Stimulated activated CD8-positive, alpha-beta memory T cell treated with anti-CD3 and anti-CD28 coated beads, Interleukin-15, amount 100 ng/mL, for 24 hours (primary cell): ENCODE data around the gene TRAPPC14.

Source experiments
- DNase-seq: peaks from one replicate; pipeline ENCODE4 v3.0.0-alpha.2; 2020; ENCODE audit warnings: low read depth

TRAPPC14 gene

DNA sequence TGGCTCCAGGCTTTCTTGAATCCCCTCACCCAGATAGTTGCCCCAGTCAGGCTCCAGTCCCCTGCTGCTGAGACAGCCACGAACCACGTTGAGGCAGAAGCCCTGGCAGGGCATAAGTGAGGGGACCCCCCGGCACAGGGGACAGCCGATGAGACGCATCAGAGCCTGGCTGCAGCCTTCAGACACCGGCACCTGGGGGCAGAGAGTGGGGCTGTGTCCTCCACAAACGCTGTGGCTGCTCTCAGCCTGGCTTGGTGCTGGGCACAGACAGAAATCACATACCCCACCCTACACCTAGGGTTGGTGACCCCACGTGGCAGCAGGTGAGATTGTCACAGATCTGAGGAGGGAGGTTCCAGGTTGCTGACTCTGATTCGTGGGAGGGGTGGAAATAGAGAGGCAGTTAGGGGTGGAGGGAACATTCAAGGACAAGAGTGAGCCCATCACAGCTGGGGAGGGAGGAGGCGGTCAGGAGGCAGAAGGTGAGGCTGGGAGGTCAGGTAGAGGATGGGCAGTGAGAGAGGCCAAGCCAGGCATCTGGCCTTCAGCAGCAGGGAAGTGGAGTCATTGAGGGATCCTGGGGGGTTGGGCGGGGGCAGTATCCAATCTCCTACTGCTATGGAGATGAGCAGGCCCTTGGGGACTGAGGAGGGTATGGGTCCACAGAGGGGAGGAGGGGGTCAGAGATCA is 15.4 kb upstream of the TRAPPC14 start:
- DNase-seq, result no peak

DNA sequence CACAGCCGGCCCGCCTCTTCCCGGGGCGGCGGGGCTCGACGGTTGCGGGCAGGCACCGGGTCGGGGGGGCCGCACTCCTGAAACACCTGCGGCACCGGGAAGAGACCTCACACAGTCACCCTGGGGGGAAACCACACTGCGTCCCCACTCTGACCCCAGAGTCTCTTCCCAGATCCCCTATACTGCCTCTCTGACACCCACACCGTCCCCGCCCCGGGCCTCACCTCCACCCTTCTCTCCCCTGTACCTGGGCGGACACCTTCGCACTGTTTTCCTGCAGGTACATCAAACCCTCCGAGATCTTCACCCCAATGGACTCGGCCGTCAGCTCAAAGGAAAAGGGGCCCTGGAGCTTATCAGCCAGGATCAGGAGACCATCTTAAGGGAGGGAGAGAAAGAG is 13.3 kb upstream of the TRAPPC14 start:
- DNase-seq, result no peak

DNA sequence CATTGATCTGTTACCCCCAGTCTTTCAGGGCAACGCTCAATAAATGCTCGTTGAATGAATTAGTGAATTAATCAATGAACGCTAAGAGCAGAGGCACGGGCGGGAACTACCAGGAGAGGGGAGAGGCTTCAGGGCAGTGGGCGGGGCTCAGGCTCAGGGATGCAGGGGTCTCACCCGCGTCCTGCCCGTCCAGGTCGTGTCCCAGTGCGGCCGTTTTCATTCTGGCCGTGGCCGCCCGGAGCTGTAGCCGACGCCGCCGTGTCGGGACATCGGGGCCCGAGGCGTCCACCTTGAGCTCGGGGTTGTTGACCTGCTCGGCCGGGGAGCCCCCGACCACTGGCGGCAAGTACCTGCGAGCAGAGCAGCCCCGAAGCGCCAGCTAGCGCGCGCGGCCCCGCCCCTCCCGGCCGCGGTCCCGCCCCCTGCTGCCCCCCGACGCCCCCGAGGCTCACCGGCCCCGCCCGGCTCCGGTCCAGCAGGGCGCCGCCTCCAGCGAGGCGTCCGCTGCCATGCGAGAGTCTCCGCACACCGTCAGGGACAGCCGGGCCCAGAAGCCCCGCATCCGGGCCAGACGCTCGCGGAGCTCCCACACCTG is 12.7 kb upstream of the TRAPPC14 start:
- no peak for DNase-seq

DNA sequence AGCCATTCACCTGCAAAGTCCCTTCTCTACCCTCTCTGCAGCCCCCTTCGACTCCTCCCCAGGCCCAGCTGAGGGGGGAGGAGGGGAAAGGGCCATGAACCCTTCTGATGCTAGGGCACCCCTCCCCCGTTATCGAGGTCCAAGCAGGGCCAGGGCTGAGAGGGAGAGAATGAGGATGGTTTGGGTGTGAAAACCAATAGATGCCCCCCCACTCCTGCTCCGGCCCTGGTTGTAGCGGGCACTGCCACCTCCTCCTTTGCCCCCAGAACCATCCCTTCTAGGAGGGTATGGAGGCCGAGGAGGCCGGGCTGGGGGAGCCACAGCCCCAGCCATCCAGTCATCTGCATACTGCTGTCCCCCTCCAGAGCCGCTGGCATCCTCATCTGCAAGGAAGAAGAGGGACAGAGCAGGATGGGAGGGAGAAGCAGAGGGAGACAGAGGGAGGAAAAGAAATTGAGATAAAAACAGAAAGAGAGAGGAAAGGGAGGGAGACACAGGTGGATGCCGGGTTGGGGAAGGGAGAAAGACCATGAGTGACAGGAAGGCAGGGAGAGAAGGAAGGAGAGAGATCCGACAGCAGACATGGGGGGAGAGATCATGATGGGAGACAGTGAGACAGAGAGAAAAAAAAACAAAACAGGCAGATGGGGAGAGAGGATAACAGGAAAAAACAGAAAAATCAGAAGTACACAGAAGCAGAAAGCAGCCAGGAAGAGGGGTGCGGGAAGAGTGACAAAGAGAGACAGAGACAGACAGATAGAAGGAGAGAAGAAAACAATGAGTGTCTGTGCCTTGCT is 11.8 kb upstream of the TRAPPC14 start:
- no peak for DNase-seq

DNA sequence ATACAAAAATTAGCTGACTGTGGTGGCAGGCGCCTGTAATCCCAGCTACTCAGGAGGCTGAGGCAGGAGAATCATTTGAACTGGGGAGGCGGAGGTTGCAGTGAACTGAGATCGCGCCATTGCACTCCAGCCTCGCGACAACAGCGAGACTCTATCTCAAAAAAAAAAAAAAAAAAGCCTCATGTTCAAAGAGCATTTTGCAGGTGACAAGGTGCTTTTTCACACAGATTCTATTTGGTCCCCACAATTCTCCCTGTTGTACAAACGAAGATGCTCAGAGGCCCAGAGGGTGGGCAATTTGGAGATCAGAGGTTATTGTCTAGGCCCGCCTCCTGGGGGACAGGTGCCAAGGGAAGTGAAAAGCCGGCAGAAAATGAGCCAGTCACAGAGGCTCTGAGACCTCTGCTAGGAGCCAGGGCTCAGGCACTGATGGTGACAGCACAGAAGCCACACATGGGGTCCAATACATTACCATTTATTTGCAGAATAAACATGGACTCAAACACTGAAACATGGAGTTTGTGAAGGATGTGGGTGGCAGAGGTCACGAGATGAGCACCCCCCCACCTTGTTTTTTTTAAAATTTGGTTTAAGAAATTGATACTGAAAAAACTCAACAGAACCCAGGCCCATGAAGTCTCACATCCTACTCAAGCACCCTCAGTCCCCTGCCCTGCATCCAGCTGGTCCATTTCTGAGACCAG is 10.8 kb upstream of the TRAPPC14 start:
- no peak for DNase-seq

DNA sequence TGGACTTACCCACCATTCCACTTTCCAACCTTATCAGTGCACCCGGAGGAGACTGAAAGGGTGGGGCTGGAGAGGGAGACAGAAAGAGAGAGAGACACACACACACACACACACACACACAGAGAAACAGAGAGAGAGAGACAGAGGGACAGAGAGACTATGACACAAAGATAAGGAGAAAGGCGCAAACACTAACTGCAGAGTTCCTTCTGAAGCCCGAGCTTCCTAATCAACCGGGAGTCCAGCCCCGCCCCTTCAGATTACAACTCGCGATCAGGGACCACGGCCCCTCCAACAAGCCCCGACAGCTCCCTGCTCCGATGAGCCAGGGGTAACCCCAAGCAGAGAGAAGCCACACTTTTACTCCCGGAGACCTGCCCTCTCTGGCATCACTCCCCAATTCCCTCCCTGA is 9.4 kb upstream of the TRAPPC14 start:
- no peak for DNase-seq

DNA sequence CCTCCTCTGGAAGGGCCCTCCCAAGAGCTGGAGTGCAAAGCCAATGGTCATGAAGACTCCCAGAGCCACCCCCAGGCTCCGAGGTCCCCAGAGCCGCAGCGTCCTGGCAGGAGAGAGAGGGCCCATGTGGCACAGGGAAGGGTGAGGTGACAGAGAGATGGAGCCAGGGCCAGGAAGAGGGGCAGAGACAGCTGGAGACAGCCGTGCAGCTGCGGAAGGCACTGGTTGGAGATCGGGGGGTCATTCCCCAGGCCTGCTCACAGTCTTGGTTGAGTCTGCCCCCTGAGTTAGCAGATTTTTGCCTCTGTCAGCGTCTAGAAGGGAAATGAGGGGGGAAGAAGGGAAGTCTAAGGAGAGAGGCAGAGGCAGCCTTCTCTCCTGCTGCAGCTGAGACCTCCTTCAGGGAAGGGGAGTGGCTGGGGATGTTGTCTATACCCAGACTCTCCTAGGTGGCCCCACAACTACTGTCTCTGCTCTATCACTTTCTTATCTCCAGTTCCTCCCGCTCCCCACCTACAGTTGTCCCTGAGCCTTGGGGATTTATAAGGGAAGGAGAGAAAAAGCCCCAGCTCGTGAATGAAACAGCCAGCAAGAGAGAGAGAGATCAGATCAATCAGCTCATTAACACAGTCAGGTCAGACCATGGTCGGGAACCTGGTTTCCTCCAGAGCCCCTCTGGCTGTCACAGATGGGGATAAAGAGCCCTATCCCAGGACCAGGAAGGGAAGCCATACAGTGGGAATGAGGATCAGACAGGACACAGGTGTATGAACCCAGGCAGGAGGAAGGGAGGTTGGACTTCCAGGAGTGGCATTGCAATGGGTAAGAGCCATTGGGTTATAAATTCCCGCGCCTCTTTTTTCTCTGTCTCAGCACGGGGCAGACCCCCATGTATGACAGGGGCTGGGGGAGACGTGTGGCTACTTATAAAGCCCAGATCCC is 8.7 kb upstream of the TRAPPC14 start:
- DNase-seq, result no peak

DNA sequence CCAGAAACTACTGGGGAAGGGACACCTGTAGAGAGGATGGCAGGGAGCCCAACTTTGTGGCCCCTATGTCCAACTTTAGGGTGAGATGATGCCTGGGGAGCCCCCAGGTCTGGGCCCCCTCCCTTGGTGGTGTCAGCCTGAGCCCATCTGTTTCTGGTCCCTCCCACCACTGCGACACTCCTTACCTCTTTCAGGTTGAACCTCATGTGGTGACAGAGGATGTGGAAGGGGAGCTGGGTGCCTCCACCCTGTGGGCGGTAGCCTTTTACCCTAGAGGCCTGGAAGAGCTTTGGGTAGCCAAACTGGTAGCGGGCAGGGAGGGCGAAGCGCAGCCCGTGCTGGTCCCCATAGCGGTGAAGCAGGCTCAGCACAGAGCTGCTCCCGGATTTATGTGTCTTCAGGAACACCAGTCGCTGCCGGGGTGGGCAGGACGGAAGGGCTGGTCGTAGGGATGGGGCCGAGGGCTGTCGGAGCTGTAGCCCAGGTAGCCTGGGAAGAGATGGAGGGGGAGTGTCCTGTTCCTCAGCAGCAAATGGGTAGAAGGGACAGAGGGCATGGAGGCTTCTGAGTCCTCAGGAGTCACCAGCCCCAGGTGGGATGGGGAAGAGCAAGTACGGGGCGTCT is 7.9 kb upstream of the TRAPPC14 start:
- DNase-seq, result no peak

DNA sequence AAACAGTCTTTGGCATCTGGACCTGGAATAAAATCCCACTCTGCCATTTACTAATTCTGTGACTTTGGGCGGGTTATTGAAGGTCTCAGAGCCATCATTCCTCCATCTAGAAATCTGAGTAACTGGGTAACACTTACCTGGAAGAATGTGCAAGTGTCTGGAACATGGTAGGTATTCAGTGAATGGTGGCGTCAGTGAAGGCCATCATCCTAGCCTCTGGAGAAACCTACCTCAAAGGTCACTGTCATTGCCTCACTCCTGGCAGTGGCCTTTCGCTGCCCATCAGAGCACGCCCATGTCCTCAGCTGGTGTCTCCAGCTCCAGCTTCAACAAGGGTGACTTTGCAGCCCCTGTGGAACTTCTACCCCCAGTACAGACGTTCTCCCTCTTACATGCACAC is 5.3 kb upstream of the TRAPPC14 start:
- DNase-seq, result no peak

DNA sequence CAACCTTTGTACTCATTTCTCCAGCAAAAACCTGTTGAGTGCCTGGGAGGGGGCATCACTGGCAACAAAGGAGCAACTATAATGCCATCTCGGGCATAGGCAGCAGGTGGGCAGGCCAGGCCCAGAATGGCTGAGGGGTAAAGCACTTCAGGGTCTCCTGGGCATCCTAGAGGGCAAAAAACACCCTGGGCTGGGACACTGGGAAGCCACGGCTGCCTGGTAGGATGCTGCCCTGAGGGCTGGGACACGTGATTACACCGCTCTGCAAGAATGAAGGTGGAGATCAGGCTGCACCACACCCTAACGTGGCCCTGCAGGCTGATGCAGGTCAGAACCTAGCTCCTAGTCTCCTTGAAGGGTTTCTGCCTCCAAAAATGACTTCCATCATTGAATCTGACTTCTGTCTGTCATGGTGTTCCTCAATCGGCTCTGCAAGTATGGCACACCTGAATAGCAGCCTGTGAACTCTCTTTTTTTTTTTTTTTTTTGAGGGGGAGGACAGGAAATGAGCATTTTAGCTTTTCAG is 4.5 kb upstream of the TRAPPC14 start:
- no peak for DNase-seq

DNA sequence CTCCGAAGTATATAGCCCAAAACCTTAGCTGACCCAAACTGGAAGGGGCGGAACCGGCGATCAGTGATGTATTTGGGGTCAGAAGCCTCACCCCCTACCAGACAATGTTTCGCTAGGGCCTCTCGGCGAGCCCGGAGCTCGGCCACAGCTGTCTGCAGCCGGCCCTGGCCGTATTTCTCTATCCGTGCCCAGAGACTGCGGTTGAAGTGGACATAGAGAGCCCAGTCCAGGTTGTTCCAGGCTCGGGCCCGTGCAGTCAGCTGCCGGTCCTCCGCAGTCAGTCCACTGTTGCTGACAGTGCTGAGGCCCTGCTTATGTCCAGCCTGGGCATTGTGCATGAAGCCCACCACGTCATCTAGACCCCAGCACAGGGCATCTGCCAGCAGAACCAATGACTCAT is 1.5 kb upstream of the TRAPPC14 start:
- no peak for DNase-seq

DNA sequence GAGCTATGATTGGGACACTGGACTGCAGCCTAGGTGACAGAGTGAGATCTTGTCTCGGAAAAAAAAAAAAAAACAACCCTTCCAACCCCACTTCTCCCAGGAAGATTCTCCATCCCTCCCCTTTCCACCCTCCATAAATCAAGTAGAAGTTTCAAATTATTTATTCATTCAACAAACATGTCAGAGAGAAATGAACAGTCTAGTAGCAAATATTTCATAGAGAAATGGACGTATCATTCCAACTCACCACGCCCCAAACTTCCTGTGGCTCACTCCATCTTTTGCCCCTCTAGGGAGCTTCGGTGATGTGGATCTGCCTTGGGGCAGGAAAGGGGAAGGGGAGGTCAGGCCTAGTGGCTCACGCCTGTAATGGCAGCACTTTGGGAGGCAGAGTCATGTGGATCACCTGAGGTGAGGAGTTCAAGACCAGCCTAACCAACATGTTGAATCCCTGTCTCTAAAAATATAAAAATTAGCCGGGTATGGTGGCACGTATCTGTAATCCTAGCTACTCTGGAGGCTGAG is 638 bp upstream of the TRAPPC14 start:
- DNase-seq, result no peak

DNA sequence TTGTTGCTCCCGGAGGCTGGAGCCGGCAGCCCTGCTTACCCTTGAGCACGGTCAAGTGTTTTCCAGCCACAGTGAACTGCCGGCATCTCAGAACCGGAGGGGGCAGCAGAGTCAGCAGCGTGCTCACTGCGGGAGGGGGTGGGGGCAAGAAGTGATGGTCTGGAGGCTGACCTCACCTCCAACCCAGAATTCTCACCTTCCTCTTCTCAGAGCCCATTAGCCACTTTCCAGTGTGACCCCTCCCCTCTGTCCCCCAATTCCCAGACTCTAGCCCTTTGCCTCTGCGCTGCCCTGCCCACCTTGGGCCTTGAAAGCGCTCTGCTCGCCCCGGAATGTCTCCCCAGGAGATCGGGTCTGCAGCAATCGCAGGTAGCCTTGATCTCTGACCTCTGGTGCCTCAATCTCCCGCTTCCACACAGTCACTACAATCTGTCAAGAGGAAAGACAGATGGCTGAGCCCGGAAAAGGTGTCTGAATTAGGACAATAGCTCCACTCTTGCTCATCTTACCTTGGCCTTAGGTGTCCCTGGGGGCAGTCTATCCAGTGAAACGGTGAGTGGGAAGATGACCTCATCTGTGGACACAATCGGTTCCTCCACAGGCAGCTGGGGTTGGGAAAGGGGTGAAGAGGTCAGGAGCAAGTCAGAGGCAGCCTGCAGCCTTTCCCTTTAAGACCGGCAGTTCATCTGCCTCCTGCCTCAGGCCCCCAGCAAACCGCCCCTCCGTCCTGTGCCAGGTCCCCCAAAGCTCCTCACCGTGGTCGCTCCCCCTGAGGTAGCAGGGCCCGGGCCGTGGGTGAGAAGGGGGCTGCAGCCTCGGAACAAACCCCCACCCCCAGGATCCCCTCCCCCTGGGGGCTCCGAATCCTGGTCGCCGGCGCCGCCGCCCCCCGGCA is 942 bp downstream of the TRAPPC14 start:
- DNase-seq, result no peak

DNA sequence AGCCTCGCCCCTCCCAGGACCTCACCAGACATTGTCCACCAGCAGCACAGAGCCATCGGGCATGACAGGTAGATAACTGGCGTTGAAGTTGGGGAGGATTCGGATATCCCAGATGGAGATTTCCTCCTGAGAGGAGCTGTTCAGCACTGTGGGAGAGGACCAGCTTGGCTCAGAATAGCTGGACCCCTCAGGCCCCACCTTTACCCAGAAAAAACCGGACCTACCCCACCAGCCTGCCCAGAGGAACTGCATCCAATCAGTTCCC is 1.5 kb downstream of the TRAPPC14 start:
- no peak for DNase-seq

DNA sequence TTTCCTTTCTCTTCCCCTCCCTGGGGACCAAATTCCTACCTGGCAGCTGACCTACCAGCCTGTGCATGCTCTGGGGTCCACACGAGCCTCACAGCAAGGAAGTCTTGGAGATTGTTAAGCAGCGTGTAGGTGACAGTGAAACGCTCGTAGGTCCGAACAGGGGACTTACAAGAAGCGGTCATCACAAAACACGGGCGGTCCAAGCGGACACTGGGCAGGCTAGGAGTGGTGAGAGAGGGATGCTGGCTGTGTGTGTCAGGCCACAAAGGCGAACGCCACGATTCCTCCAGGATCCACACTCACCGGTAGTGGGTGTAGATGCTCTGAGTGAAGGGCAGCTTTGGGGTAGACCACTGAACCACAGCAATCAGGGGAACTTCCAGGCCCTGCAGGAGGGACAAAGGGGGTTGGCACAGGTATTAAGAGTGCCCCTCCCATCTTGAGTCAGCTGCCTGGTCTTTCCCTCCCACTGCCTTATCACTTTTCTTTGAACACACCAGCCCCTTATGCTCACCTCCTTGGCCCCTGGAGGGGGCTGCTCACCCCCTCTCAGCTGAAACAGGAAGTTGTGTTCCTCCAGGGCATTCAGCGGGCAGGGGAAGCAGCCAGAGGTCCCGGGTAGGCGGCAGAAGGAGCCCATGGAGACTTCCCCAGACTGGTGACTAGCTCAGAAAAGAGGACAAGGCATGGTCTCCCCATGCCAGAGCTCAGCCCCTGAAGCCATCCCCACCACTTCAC is 2.0 kb downstream of the TRAPPC14 start:
- DNase-seq, result no peak

DNA sequence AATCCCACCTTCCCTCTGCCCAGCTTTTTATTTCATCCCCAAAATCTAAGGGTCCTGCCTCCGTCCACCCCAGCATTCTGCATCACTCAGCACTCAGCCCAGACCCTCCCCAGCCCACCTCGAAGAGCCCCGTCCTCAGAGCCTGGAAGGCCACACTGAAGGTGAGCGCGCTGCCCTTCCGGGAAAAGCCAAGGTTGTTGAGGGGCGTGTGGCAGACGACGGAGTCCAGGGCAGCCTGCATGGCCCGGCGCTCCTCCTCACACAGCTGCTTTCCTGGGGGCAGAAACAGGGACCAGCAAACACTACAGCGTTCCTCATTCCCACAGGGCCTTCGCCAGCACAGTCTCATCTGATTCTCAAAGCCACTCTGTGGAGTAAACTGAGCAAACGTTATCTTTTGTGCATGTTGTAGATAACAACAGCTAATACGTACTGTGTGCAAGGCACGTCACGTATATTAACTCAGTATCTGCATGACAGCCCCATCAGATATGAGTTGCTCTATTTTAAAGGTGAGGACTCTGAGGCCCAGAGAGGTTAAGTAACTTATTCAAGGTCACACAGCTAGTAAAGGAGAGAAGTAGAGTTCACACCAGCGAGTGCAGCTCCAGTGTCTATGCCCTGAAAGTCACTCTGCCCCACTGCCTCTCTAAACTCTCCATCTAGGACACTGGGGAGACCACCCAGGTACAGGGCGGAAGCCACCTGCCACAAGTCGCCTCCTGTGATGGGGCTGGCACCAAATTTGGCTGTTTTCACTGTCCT is 2.8 kb downstream of the TRAPPC14 start:
- no peak for DNase-seq

DNA sequence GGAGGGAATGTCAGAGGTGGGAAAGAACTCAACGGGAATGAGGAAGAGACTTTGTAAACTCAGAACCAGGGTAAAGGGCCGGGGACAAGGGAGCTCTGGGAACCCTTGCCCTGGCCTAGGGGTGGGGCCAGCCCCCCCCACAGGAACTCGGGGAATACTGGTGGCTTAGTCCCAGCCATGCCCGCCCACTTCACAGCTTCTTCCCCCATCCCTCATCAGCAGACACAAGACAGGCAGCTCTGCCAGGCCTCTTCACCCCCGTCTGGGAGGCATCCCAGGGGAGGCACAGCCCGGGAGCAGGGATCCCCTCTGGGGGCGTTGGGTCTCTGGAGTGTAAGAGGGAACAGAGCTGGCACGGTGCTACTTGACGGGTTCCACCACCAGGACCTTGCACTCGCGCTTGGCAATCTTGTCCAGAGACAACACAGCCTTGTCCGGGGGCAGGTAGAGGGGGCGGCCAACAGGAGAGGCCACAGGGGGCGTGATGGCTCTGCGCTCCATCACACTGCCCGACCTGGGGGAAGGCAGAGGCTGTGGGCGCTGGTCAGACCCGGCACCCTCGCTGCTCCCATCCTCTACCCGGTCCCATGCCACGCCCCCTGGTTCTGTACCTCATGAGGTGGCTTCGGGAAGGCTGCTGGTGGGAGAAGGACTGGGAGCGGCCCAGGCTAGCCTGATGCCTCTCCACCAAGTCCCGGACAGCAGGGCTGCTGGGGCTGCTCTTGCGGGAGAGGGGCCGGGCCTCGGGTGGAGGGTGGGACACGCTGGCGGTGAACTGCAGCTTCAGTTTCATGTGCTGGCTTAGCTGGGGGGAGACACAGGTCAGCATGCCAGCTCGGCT is 3.7 kb downstream of the TRAPPC14 start:
- no peak for DNase-seq
